ENCODE measurements around the gene VPS18.

GRCh38 chr15:40892447-40893012, 1.7 kb upstream of the VPS18 start:
- TF ChIP-seq GLIS3 (CRISPR knock-in tag; IDR thresholded peaks at IDR 0.05) (no peak), ZC3H10 (CRISPR knock-in tag; IDR thresholded peaks at IDR 0.05) (no peak), RARB (CRISPR knock-in tag; IDR thresholded peaks at IDR 0.05) (no peak), BACH2 (CRISPR knock-in tag; IDR thresholded peaks at IDR 0.05; ENCODE audit: borderline replicate concordance) (no peak)
- TF ChIP-seq, protein P1, sequence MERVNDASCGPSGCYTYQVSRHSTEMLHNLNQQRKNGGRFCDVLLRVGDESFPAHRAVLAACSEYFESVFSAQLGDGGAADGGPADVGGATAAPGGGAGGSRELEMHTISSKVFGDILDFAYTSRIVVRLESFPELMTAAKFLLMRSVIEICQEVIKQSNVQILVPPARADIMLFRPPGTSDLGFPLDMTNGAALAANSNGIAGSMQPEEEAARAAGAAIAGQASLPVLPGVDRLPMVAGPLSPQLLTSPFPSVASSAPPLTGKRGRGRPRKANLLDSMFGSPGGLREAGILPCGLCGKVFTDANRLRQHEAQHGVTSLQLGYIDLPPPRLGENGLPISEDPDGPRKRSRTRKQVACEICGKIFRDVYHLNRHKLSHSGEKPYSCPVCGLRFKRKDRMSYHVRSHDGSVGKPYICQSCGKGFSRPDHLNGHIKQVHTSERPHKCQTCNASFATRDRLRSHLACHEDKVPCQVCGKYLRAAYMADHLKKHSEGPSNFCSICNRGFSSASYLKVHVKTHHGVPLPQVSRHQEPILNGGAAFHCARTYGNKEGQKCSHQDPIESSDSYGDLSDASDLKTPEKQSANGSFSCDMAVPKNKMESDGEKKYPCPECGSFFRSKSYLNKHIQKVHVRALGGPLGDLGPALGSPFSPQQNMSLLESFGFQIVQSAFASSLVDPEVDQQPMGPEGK (CRISPR knock-in tag; IDR thresholded peaks at IDR 0.05; ENCODE audit: borderline replicate concordance), result no peak
- TF ChIP-seq, protein P2, sequence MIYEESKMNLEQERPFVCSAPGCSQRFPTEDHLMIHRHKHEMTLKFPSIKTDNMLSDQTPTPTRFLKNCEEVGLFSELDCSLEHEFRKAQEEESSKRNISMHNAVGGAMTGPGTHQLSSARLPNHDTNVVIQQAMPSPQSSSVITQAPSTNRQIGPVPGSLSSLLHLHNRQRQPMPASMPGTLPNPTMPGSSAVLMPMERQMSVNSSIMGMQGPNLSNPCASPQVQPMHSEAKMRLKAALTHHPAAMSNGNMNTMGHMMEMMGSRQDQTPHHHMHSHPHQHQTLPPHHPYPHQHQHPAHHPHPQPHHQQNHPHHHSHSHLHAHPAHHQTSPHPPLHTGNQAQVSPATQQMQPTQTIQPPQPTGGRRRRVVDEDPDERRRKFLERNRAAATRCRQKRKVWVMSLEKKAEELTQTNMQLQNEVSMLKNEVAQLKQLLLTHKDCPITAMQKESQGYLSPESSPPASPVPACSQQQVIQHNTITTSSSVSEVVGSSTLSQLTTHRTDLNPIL (CRISPR knock-in tag; IDR thresholded peaks at IDR 0.05; ENCODE audit: low read depth), result no peak

All from SK-N-SH treated with all-trans-retinoic acid at 6 μM for 48 hours (cell line).